Muscle of leg (tissue), 11 donors: ENCODE measurements around the gene CLTB. TPM values are rescaled to one million over a fixed set of nuclear protein-coding genes. Genes with fewer than 3 reads are reported as not detected.

Experiments used
- DNase-seq: peaks from one replicate; pipeline ENCODE4 v3.0.0; 2013
- H3K27ac ChIP-seq: one replicate; pipeline ENCODE4 v1.5.1; 2013; ENCODE audit warnings: mild to moderate bottlenecking, low read length, control low read depth
- H3K27me3 ChIP-seq: one replicate; pipeline ENCODE4 v1.6.1; 2013; ENCODE audit warnings: low read length; ENCODE audit not compliant: control insufficient read depth, insufficient read depth
- H3K36me3 ChIP-seq: one replicate; pipeline ENCODE4 v1.6.1; 2013; ENCODE audit warnings: low read length; ENCODE audit not compliant: control insufficient read depth, insufficient read depth
- H3K4me1 ChIP-seq: one replicate; pipeline ENCODE4 v1.6.1; 2013; ENCODE audit warnings: low read length; ENCODE audit not compliant: control insufficient read depth, insufficient read depth
- H3K4me3 ChIP-seq: one replicate; pipeline ENCODE4 v1.5.1; 2013; ENCODE audit warnings: low read length, control low read depth
- H3K9me3 ChIP-seq: replicated peaks from 2 replicates; pipeline ENCODE4 v1.6.1; 2013; ENCODE audit warnings: low read depth, low read length; ENCODE audit not compliant: control insufficient read depth
- WGBS: methylation state at CpG from one replicate; pipeline ENCODE4 v1.1.5; 2013; ENCODE audit warnings: missing lambda C conversion rate; ENCODE audit not compliant: insufficient coverage; 5-methylcytosine and 5-hydroxymethylcytosine counted together
- polyA plus RNA-seq, 8 donors: library from polyadenylated mRNA; unstranded; fragments of 120-200 nt; gene quantifications; one replicate each; pipeline versions ENCODE4 v1.2.1 to v1.2.3, GENCODE V29; 2013; ENCODE audit warnings: inconsistent platforms in 1 of 8, low replicate concordance in 1 of 8; ENCODE audit not compliant: insufficient read length in 8 of 8, insufficient read depth in 1 of 8
- total RNA-seq: library from RNA; stranded (reverse); fragments of 120-200 nt; gene quantifications from one replicate; pipeline ENCODE4 v1.2.4, GENCODE V29; 2013

Gene CLTB
- total and polyA plus RNA-seq, 9 donors, result 50.0 to 65.8 (median 57.5) TPM

DNA sequence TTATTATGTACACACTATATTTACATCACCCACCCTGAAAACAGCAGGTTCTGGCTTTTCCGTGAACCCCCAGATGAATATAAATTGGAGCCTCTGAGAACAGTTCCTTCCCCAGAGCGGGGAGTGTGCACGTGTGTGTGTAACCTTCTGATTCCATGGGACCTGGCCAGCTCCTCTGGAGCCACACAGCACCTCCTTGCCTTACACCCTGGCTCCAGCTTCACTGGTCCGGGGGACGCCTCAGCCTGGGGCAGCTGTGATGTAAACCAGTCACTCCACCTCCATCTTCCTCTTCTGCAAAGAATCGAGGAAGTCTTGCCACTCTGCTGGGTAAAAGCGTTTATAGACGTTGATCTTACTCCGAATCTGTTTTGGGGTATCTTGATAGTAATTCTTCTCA lies 32.4 kb downstream of the CLTB start:
- Histone ChIP-seq H3K4me1 (peaks cover 8% of the 10 kb centered on the region), H3K27ac (no peak overlapping the region)
- WGBS, result 83% methylated on average over 7 of the region's 9 CpGs

DNA sequence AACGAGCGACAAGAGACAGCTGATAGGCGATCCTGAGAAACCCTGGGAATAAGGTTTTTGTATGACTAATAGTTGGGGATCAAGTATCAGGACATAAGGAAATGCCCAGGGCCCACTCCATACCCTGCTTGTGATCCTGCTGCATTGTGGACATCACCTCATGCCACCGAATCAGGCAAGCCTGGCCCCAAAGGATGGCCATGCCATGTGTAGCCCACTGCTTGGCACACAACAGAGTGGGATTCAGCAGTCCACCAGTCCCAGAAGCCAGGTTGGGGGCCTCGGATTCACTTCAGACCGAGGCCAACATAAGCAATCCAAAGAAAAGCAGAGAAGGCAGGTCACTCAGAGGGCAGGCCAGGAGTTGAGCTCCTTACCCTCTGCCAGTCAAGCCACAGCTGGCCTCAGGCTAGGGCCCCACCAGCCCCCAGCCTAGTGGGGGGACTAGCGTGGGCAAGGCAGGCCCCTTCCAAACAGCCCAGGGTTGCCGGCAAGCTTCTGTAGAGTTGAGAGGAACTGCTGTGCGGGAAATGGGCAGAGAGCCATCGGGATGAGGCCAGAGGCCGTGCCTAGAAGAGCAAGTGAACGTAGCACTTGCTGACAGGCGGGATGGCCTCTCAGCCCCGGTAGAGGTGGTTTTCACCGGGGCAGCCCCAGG lies 33.0 kb downstream of the CLTB start:
- H3K36me3 ChIP-seq, result peaks cover 58% of the 10 kb centered on the region
- DNase-seq, result no peak
- no peak overlapping the region for H3K4me3 ChIP-seq
- WGBS, result 80% methylated on average over 8 of the region's 15 CpGs
- no peak overlapping the region for H3K27ac ChIP-seq
- H3K4me1 ChIP-seq, result peaks cover 8% of the 10 kb centered on the region
- no peaks in the 10 kb centered on the region for H3K9me3 ChIP-seq
- no peaks in the 10 kb centered on the region for H3K27me3 ChIP-seq

More for the DNA sequence above, 32.4 kb downstream of the CLTB start:
- DNase-seq, result no peak
- Histone ChIP-seq H3K9me3 (no peaks in the 10 kb centered on the region), H3K27me3 (no peaks in the 10 kb centered on the region), H3K4me3 (no peak overlapping the region), H3K36me3 (peaks cover 58% of the 10 kb centered on the region)

DNA sequence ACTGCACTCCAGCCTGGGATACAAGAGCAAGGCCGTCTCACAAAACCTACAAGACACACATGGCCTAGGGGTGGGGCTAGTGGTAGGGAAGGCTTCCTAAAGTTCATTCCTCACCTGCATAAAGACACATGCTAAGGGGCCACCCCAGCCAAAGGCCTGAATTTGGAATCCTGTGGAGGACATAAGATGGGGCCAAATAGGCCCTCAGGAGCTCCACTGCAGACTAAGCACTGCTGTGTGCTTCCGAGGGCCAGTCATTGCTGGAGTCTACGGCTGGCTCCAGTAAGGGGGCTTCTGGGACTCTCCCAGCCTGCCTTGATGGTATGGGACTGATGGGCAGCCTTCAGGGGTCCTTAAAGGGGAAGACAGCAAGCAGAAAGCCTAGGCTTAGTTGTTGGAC lies 33.6 kb downstream of the CLTB start:
- no peak for DNase-seq

DNA sequence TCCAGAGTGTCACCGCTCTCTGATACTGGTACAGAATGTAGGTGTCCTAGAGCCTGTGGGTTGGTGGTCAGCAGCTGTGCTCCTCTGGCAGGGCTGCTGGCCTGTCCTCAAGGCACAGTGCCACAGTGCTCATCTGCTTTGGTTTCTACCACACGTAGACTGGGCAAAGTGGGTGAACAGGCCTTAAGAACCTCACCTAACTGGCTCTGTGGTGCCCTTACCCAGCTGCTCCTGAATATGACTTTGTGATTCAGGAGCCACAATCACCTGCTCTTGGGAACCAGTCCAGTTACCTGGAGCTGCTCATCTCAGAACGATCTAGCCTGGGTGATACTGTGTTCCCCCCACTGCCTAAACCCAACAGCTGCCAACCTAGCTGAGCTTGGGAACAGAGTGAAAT lies 34.4 kb downstream of the CLTB start:
- no peak for DNase-seq
- peaks cover 3% of the 10 kb centered on the region for H3K4me1 ChIP-seq
- no peaks in the 10 kb centered on the region for H3K27me3 ChIP-seq
- 67% methylated on average over 1 of the region's 3 CpGs for WGBS
- H3K9me3 ChIP-seq, result no peaks in the 10 kb centered on the region
- H3K27ac ChIP-seq, result no peak overlapping the region
- peaks cover 62% of the 10 kb centered on the region for H3K36me3 ChIP-seq
- no peak overlapping the region for H3K4me3 ChIP-seq

More for the DNA sequence above, 33.6 kb downstream of the CLTB start:
- H3K4me1 ChIP-seq, result peaks cover 8% of the 10 kb centered on the region
- peaks cover 61% of the 10 kb centered on the region for H3K36me3 ChIP-seq
- H3K4me3 ChIP-seq, result no peak overlapping the region
- no peaks in the 10 kb centered on the region for H3K9me3 ChIP-seq
- 78% methylated on average over 2 of the region's 3 CpGs for WGBS
- no peak overlapping the region for H3K27ac ChIP-seq
- H3K27me3 ChIP-seq, result no peaks in the 10 kb centered on the region

DNA sequence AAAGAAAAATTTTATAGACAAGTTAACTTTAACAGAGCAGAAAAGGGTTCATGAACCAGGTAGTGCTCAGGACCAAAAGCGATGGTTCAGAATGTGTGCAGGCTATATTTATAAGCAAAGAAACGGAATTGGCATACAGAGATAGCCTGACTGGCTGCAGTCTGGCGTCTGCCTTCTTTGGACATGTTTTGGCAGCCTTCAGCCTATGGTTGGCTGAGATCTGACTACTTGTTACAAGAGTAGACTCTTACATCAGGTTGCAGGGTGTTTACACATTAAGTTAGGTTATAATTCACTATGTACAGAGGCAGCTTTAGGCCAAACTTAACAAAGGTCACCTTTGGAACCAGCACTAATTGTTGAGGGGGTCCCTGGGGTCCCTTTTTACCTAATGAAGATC lies 34.9 kb downstream of the CLTB start:
- Histone ChIP-seq H3K36me3 (peaks cover 59% of the 10 kb centered on the region), H3K4me3 (no peak overlapping the region), H3K9me3 (no peaks in the 10 kb centered on the region), H3K4me1 (no peaks in the 10 kb centered on the region), H3K27me3 (no peaks in the 10 kb centered on the region), H3K27ac (no peak overlapping the region)
- DNase-seq, result no peak
- 95% methylated on average over 2 of the region's 3 CpGs for WGBS

DNA sequence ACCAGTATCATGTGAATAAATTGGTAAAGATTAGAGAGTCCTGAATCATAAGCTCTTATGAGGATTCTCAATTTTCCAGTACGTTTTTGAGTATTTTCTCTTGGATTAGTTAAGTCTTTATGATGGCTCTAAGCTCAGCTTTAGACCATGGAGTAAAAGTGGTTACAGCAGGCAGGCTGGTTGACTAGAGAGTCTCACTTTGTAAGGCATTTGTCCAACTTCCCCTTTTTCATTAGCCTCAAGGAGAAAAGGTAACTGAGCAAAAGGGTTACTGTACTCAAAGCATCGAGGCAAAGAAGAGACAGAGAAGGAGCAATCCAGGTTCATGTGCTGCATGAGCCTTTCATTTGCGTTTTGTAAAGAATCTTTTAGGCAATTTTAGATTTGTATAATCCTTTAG lies 36.5 kb downstream of the CLTB start:
- peaks cover 52% of the 10 kb centered on the region for H3K36me3 ChIP-seq
- WGBS, result 83% methylated on average over 2 of the region's 3 CpGs
- no peak overlapping the region for H3K27ac ChIP-seq
- no peak for DNase-seq
- no peak overlapping the region for H3K4me3 ChIP-seq
- no peaks in the 10 kb centered on the region for H3K4me1 ChIP-seq
- no peaks in the 10 kb centered on the region for H3K27me3 ChIP-seq
- no peaks in the 10 kb centered on the region for H3K9me3 ChIP-seq

DNA sequence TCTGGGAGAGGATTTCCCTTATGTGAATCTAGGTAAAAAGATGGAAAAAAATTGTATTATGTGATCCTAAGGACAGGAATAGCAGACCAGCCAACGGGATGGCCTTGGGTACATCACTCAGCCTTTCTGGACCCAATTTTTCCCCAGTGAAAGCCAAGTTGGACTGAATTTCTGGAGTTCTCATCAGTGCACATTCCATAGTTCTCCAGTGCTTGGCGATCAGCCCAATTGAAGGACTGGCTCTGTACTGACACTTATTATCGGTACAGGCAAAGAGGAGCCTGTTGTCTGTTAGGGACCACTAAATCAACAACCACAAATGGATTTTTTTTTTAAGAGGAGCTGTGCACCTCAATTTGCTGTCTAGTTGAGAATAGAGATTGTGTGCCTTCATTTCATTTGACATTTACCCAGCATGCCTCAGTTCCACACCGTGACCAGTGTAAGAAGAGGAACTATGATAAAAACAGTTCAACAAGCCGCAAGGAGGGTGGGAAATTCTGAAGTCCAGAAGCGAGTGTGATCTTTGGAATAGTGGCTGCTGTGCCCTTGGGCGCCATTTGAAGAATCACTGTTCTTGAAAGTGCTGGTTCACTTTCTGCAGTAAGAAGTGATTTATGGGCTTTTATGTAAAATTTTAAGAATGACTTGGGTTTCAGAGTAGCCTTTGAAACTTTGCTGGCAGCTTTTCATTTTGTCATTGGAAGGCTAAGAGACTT lies 43.1 kb downstream of the CLTB start:
- Histone ChIP-seq H3K27ac (no peak overlapping the region), H3K9me3 (no peaks in the 10 kb centered on the region), H3K4me3 (no peak overlapping the region), H3K36me3 (peaks cover 40% of the 10 kb centered on the region), H3K4me1 (no peaks in the 10 kb centered on the region), H3K27me3 (no peaks in the 10 kb centered on the region)
- DNase-seq, result peak; percentile 71
- WGBS, result 52% methylated on average over 4 of the region's 7 CpGs

DNA sequence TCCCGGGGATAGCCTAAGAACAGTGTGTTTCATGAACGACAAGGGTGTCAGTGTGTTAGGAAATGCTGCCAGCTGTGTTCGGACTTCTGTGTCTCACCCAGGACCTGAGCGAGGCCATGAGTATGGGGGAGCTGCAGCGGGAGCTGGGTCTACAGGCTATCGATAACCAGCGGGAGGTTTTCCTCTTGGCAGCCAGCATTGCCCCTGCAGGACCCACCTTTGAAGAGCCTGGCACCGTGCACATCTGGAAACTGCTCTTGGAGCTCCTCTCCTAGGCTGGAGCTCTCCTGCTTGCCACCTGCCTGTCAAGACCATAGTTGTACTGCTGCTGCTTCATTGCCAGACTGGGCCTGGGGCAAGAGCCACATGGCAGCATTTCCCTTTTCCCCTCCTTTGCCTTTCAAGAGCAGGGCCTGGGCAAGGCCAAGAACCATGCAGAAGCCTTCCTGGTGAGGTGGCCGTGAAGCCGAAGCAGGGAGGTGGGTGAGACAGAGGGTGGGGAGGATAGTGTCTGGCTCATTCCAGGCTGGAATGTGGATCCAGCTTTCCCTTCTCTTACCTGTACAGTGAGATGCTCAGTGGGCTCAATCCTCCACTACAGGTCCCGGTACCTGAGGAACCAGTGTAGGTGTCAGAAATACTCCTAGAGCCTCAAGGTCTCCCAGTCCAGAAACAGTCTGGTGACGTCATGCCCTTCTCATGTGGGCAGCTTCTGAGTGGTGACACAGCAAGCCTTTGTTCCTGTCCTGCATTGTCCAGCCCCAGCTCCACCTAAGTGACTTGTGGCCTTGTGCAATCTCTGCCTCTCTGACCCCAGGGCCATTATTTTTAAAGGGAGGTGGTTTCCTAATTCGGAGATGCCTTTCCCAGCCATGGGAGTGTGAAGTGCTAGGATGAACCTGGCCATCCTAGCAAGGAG lies 44.5 kb downstream of the CLTB start:
- no peaks in the 10 kb centered on the region for H3K9me3 ChIP-seq

DNA sequence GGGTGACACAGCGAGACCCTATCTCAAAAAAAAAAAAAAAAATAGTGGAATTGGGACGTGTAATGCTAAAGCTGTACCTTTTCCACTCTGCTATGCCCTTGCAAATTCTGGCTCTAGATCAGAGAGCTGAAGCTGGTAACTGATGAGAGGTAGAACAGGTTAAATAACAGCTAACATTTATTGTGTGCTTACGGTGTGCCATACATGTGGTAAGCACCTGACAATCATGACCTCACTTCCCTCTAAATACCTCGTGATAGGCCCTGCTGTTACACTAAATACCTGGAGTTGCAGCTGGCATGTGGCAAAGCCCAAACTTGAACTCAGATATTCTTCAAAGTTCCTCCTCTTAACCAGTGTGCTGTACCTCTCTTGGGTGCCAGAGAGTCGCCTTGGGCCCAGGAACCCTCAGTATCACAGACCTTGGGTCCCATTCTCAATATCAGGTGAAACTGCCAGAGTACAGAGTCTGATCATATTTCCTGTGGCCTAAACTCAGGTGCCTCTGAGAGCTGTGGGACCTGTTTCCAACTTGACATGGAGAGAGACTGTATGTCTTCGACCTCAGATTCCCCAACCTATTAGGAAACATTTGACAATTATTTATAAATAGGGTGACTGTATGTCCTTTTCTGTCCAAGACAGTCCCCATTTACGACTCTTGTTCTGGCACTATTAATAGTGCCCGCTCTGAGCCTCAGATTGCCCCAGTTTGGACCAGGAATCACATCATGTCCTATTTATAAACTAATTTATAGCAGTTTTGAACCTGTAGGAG lies 46.2 kb downstream of the CLTB start:
- Histone ChIP-seq H3K4me3 (no peak overlapping the region), H3K27ac (no peak overlapping the region)

More for the DNA sequence above, 44.5 kb downstream of the CLTB start:
- H3K36me3 ChIP-seq, result peaks cover 50% of the 10 kb centered on the region
- no peak overlapping the region for H3K27ac ChIP-seq
- H3K4me1 ChIP-seq, result no peaks in the 10 kb centered on the region
- no peak overlapping the region for H3K4me3 ChIP-seq
- no peaks in the 10 kb centered on the region for H3K27me3 ChIP-seq
- 92% methylated on average over 10 of the region's 13 CpGs for WGBS
- DNase-seq, result no peak

More for the DNA sequence above, 46.2 kb downstream of the CLTB start:
- Histone ChIP-seq H3K9me3 (no peaks in the 10 kb centered on the region), H3K36me3 (peaks cover 50% of the 10 kb centered on the region), H3K4me1 (peaks cover 7% of the 10 kb centered on the region), H3K27me3 (no peaks in the 10 kb centered on the region)
- 100% methylated on average over 1 of the region's 8 CpGs for WGBS
- DNase-seq, result no peak
